Measurements from ENCODE around the gene POLD2. TPM values are rescaled to one million over a fixed set of nuclear protein-coding genes. Genes with fewer than 3 reads are reported as not detected.
A peak's percentile ranks its signal among the peaks of the same experiment; 100 is the strongest.
"Not testable (repeated sequence)": the region's sequence is repeated elsewhere in the genome, so short reads cannot be mapped to it uniquely, and the experiment has no call there.

Gene POLD2
- total RNA-seq, 3 donors from 2014 or later = 38.9 to 49.8 (median 39.7) TPM

DNA sequence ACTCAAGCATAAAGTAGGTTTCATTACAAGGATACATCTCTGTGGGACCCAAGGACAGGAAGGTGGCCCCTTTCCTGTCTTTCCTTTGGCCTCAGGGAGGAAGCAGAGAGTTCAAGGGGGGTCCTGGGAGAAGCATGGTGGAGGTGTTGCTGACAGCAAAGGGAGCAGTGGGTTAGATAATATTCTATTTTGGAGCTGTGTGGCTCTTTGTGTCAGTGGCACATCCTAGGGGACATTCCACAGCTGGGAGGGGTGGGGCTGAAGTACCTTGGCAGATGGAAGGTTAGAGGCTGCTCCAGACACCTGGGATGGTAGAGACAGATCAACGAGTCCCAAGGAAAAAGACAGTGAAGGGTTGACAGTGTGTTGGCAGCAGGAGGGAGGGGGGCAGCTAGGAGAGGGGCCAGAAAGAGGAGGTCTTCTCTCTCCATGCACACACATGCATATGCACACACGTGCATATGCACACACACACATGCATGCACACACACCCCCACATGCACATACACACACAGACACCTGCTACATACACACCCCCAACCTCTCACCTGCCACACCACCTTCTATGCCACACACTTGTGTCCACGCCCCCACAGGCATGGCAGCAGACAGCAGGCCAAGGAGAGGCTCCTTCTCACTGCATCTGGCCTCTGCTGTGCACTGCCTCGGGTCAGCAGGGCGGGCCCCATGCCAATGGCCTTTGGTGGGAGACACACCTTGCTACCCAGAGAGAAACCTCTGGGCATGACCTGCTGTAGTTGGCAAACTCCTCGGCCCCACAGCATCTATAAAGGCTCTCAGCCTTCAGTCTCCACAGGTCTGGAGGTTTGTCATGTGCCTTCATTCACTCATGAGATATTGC is 5.6 kb upstream of the POLD2 start:
- no peaks in the 10 kb centered on the region for H3K36me3 ChIP-seq
- H3K4me1 ChIP-seq = no peaks in the 10 kb centered on the region
- no peaks in the 10 kb centered on the region for H3K9me3 ChIP-seq
- no peak overlapping the region for H3K27ac ChIP-seq
- TF ChIP-seq POLR2A (IDR thresholded peaks at IDR 0.05) (no peak), POLR2AphosphoS5 (IDR thresholded peaks at IDR 0.05) (no peak)
- TF ChIP-seq, protein P1, sequence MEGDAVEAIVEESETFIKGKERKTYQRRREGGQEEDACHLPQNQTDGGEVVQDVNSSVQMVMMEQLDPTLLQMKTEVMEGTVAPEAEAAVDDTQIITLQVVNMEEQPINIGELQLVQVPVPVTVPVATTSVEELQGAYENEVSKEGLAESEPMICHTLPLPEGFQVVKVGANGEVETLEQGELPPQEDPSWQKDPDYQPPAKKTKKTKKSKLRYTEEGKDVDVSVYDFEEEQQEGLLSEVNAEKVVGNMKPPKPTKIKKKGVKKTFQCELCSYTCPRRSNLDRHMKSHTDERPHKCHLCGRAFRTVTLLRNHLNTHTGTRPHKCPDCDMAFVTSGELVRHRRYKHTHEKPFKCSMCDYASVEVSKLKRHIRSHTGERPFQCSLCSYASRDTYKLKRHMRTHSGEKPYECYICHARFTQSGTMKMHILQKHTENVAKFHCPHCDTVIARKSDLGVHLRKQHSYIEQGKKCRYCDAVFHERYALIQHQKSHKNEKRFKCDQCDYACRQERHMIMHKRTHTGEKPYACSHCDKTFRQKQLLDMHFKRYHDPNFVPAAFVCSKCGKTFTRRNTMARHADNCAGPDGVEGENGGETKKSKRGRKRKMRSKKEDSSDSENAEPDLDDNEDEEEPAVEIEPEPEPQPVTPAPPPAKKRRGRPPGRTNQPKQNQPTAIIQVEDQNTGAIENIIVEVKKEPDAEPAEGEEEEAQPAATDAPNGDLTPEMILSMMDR (IDR thresholded peaks at IDR 0.05) = no peak
- intact Hi-C loops (cut with DNase I; ENCODE audit: low total_unique reads) = no loop called here
- no peaks in the 10 kb centered on the region for H3K27me3 ChIP-seq
- no peak for DNase-seq (ENCODE audit: low spot score in 2 of 2)
- no peak overlapping the region for H3K4me3 ChIP-seq

DNA sequence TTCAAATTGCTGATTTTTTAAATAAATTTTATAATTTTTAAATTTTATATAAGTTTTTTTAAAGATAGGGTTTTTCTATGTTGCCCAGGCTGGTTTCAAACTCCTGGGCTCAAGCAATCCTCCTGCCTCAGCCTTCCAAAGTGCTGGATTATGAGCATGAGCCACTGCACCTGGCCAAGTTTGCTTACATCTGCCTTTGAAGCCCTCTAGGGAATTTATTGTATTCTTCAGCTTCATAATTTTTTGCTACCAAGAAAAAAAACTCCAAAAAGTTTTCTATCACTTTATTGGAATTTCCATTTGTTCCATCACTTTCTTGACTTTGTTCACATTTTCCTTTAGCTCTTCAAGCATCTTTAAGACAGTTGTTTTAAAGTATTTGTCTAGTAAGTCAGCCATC is 3.8 kb upstream of the POLD2 start:
- Histone ChIP-seq H3K27me3 (no peaks in the 10 kb centered on the region), H3K36me3 (no peaks in the 10 kb centered on the region), H3K9me3 (no peaks in the 10 kb centered on the region), H3K27ac (no peak overlapping the region), H3K4me3 (no peak overlapping the region), H3K4me1 (peaks cover 0 to 4% of the 10 kb centered on the region in 2 donors)
- intact Hi-C loops (cut with DNase I; ENCODE audit: low total_unique reads) = no loop called here
- no peak for TF ChIP-seq POLR2AphosphoS5 (IDR thresholded peaks at IDR 0.05)
- TF ChIP-seq POLR2A (IDR thresholded peaks at IDR 0.05) = no peak
- TF ChIP-seq, protein P1 (IDR thresholded peaks at IDR 0.05) = no peak
- no peak for DNase-seq (ENCODE audit: low spot score in 2 of 2)

DNA sequence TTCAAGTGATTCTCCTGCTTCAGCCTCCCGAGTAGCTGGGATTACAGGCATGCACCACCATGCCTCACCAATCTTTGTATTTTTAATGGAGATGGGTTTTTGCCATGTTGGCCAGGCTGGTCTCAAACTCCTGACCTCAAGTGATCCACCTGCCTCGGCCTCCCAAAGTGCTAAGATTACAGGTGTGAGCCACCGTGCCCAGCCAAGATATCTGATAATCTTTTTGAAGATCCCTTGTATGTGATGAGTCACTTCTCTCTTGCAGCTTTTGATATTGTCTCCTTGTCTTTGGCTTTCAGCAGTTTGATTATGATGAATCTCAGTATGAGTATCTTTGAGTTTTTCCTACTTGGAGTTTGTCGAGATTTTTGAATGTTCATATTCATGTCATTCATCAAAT is 3.2 kb upstream of the POLD2 start:
- H3K27me3 ChIP-seq; DNase-seq (ENCODE audit: low spot score in 2 of 2); intact Hi-C loops (cut with DNase I; ENCODE audit: low total_unique reads); H3K9me3 ChIP-seq; H3K27ac ChIP-seq; H3K4me1 ChIP-seq; H3K36me3 ChIP-seq; H3K4me3 ChIP-seq: not testable (repeated sequence)

DNA sequence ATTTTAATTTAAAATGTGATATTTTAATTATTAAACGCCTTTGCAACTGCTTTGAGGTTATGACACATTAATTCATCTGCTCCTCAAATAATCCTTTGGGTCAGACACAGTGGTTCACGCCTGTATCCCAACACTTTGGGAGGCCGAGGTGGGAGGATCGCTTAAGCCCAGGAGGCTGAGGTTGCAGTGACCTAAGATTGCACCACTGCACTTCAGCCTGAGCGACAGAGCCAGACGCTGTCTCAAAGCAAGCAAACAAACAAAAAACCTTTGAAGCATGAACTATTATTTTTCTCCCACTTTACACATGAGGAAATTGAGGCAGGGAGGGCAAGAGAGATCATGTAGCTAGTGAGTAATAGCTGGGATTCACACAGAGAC is 1.5 kb upstream of the POLD2 start:
- no peak for DNase-seq (ENCODE audit: low spot score in 2 of 2)
- no peaks in the 10 kb centered on the region for H3K36me3 ChIP-seq
- H3K27ac ChIP-seq = no peak overlapping the region
- TF ChIP-seq POLR2AphosphoS5 (IDR thresholded peaks at IDR 0.05) (no peak), POLR2A (IDR thresholded peaks at IDR 0.05) (no peak)
- TF ChIP-seq, protein P1 (IDR thresholded peaks at IDR 0.05) = no peak
- no peak overlapping the region for H3K4me3 ChIP-seq
- H3K27me3 ChIP-seq = no peaks in the 10 kb centered on the region
- peaks cover 0 to 4% of the 10 kb centered on the region in 2 donors for H3K4me1 ChIP-seq
- intact Hi-C loops (cut with DNase I; ENCODE audit: low total_unique reads) = no loop called here
- no peaks in the 10 kb centered on the region for H3K9me3 ChIP-seq

DNA sequence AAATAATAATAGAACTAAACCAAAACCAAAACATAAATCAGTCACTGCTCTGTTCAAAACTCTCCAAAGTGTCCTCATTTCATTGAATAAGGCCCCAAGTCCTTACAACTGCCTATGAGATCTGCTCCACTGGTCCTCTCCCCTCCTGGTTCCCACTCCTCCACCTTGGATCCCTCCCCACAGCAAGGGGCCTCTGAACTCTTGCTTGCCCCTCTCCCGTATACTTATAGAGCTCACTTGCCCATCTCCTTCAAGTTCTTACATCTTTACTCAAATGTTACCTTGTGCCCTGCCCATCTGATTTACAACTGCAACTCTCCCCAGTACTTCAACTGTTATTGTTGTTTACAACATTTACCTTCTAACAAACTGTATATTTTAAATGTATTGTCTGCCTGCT is 819 bp downstream of the POLD2 start:
- Histone ChIP-seq H3K4me3 (peak overlapping the region; percentile 56 to 81 (median 81)), H3K9me3 (no peaks in the 10 kb centered on the region), H3K27me3 (no peaks in the 10 kb centered on the region), H3K27ac (peak overlapping the region in 1 of 2 donors; percentile 81), H3K4me1 (peaks cover 0 to 4% of the 10 kb centered on the region in 2 donors), H3K36me3 (no peaks in the 10 kb centered on the region)
- intact Hi-C loops (cut with DNase I; ENCODE audit: low total_unique reads) = no loop called here
- no peak for DNase-seq (ENCODE audit: low spot score in 2 of 2)
- TF ChIP-seq POLR2A (IDR thresholded peaks at IDR 0.05) = no peak
- TF ChIP-seq, protein P1 (IDR thresholded peaks at IDR 0.05) = no peak
- no peak for TF ChIP-seq POLR2AphosphoS5 (IDR thresholded peaks at IDR 0.05)

Data from breast epithelium (tissue), 4 donors.